K562 (cell line): ENCODE results near the gene PFDN2. TPM values are rescaled to one million over a fixed set of nuclear protein-coding genes. Genes with fewer than 3 reads are reported as not detected.

Source experiments
- BCL6 ChIP-seq: fragments of 250-450 bp; sonication (Bioruptor Pico); IDR thresholded peaks from 2 replicates; pipeline ENCODE4 v1.4.0; 2020
- CBFB ChIP-seq: sonication (generic); formaldehyde crosslinking; IDR thresholded peaks from 2 replicates; pipeline ENCODE4 v1.4.0; 2020; ENCODE audit warnings: mild to moderate bottlenecking, missing genetic modification reagents
- CREM ChIP-seq: IDR thresholded peaks from 2 replicates; pipeline ENCODE4 v1.6.1; 2014; ENCODE audit warnings: antibody characterized with exemption, low read depth
- DNMT1 ChIP-seq: fragments of 450-650 bp; IDR thresholded peaks from 2 replicates; pipeline ENCODE4 v1.6.1; 2016; ENCODE audit warnings: antibody characterized with exemption, mild to moderate bottlenecking
- E2F6 ChIP-seq, 2 experiments: IDR thresholded peaks; 2 replicates each; pipeline ENCODE4 v1.6.1; 2011; ENCODE audit warnings: borderline replicate concordance in 1 of 2, control low read depth in 1 of 2, low read depth in 1 of 2, low read length in 1 of 2, mild to moderate bottlenecking in 1 of 2, mixed read lengths in 1 of 2, moderate library complexity in 1 of 2; ENCODE audit not compliant: insufficient read depth in 1 of 2, insufficient read length in 1 of 2, poor library complexity in 1 of 2, severe bottlenecking in 1 of 2; ENCODE audit errors: extremely low read depth in 1 of 2
- FOXK1 ChIP-seq: sonication (generic); formaldehyde crosslinking; IDR thresholded peaks from 2 replicates; pipeline ENCODE4 v1.8.0; 2022; ENCODE audit warnings: missing genetic modification reagents, mild to moderate bottlenecking, borderline replicate concordance
- MAFF ChIP-seq: IDR thresholded peaks from 2 replicates; pipeline ENCODE4 v1.6.1; 2012; ENCODE audit warnings: low read length, improper control_type of control experiment
- MITF ChIP-seq: IDR thresholded peaks from 2 replicates; pipeline ENCODE4 v1.6.1; 2014; ENCODE audit warnings: antibody characterized with exemption
- MXD1 ChIP-seq: fragments of 250-450 bp; sonication (Bioruptor Pico); IDR thresholded peaks from 2 replicates; pipeline ENCODE4 v1.8.0; 2021; ENCODE audit warnings: borderline replicate concordance, mild to moderate bottlenecking, moderate library complexity; ENCODE audit not compliant: poor library complexity, severe bottlenecking
- MXI1 ChIP-seq: IDR thresholded peaks from 2 replicates; pipeline ENCODE4 v1.6.1; 2011; ENCODE audit warnings: low read depth, mild to moderate bottlenecking, improper control_type of control experiment, low read length
- PCBP1 ChIP-seq: fragments of 200-400 bp; formaldehyde crosslinking; IDR thresholded peaks from 2 replicates; pipeline ENCODE4 v1.6.1; 2018; ENCODE audit warnings: mild to moderate bottlenecking, low read depth, low read length; ENCODE audit not compliant: poor library complexity, severe bottlenecking
- PHB2 ChIP-seq: fragments of 450-650 bp; IDR thresholded peaks from 2 replicates; pipeline ENCODE4 v1.6.1; 2017; ENCODE audit warnings: low read depth
- PHF20 ChIP-seq: fragments of 450-650 bp; IDR thresholded peaks from 2 replicates; pipeline ENCODE4 v1.6.1; 2018; ENCODE audit not compliant: partially characterized antibody
- PHTF2 ChIP-seq: fragments of 250-450 bp; sonication (Bioruptor Pico); IDR thresholded peaks from 2 replicates; pipeline ENCODE4 v1.5.0; 2021; ENCODE audit warnings: mild to moderate bottlenecking
- POLR2A ChIP-seq: fragments of 450-650 bp; conservative IDR thresholded peaks from 2 replicates; pipeline ENCODE4 v1.6.1; 2016
- POLR3A ChIP-seq: IDR thresholded peaks from 2 replicates; pipeline ENCODE4 v1.6.1; 2011; ENCODE audit warnings: borderline replicate concordance, mild to moderate bottlenecking, moderate library complexity; ENCODE audit not compliant: insufficient read length, insufficient read depth; ENCODE audit errors: extremely low read depth
- PPARD ChIP-seq: fragments of 250-450 bp; sonication (Bioruptor Pico); IDR thresholded peaks from 2 replicates; pipeline ENCODE4 v1.8.0; 2022; ENCODE audit warnings: inconsistent platforms, mild to moderate bottlenecking, moderate library complexity
- RBM34 ChIP-seq: fragments of 200-400 bp; formaldehyde crosslinking; IDR thresholded peaks from 2 replicates; pipeline ENCODE4 v1.6.1; 2018; ENCODE audit warnings: low read length, borderline replicate concordance; ENCODE audit not compliant: insufficient read depth
- STAT5A ChIP-seq: IDR thresholded peaks from 2 replicates; pipeline ENCODE4 v1.6.1; 2012; ENCODE audit warnings: low read length, inconsistent platforms, borderline replicate concordance
- ZBED1 ChIP-seq: IDR thresholded peaks from 2 replicates; pipeline ENCODE4 v1.6.1; 2014
- ZBTB11 ChIP-seq, 3 experiments: fragments of 200-800 bp in 1 of 3; fragments of 250-450 bp in 1 of 3; fragments of 450-650 bp in 1 of 3; sonication (Bioruptor Pico) in 1 of 3; sonication (Bioruptor generic) in 1 of 3; formaldehyde crosslinking in 1 of 3; IDR thresholded peaks; 2 replicates each; pipeline versions ENCODE4 v1.6.1 to v1.8.0; 2016 to 2022; ENCODE audit warnings: mild to moderate bottlenecking in 2 of 3, missing genetic modification characterization in 2 of 3, missing compliant biosample characterization in 1 of 3, moderate library complexity in 1 of 3
- ZNF140 ChIP-seq: fragments of 250-450 bp; sonication (Bioruptor Pico); IDR thresholded peaks from 2 replicates; pipeline ENCODE4 v1.8.0; 2021; ENCODE audit warnings: moderate library complexity, mild to moderate bottlenecking, inconsistent platforms
- polyA plus RNA-seq, 8 experiments: library from polyadenylated mRNA; depleted of rRNA in 4 of 8; stranded (reverse) in 5 of 8; unstranded in 3 of 8; fragments of >200 nt; fragmentation: Nextera tagmentation in 2 of 8; fragmentation: Illumina TruSeq in 1 of 8; extraction: Ambion mirVana in 2 of 8; extraction: Trizol in 1 of 8; gene quantifications; 2 replicates each; pipeline versions ENCODE4 v1.2.1 to v1.2.3, GENCODE V29; 2011 to 2014; ENCODE audit warnings: inconsistent platforms in 1 of 8, missing spikeins in 1 of 8
- total RNA-seq, 7 experiments: library from RNA; depleted of rRNA in 6 of 7; stranded (reverse); fragments of >200 nt in 6 of 7; fragmentation: Illumina TruSeq in 2 of 7; extraction: Trizol in 2 of 7; gene quantifications; 2 replicates each; pipeline versions ENCODE4 v1.2.1 to v1.2.3, GENCODE V29; 2011 to 2021; ENCODE audit warnings: low replicate concordance in 1 of 7

The PFDN2 gene
- total and polyA plus RNA-seq, 9 of the 15 experiments (the other 6 are each of a cell fraction or from before 2014, with no cell fraction given): 50.2 to 361 (median 144) TPM

- TF ChIP-seq E2F6 (IDR thresholded peaks at IDR 0.05; ENCODE audit: borderline replicate concordance in 1 of 2, extremely low read depth in 1 of 2, insufficient read depth in 1 of 2, insufficient read length in 1 of 2, low read depth in 1 of 2, low read length in 1 of 2, poor library complexity in 1 of 2, severe bottlenecking in 1 of 2) (peak in 1 of 2 experiments; percentile 0), MXD1 (CRISPR knock-in tag) (no peak), POLR3A (no peak), PPARD (CRISPR knock-in tag) (no peak), FOXK1 (CRISPR knock-in tag) (no peak), ZBTB11 (CRISPR knock-in tag; IDR thresholded peaks at IDR 0.05) (peak; percentile 19 to 96 (median 64); a peak in 3 of 6 replicates), ZNF140 (CRISPR knock-in tag) (no peak), PHTF2 (CRISPR knock-in tag) (no peak), PHB2 (no peak), PCBP1 (peak; percentile 81), PHF20 (peak; percentile 40), CBFB (no peak), BCL6 (CRISPR knock-in tag) (no peak; the same call in 1 of the 2 replicates), POLR2A (peak; percentile 65), DNMT1 (0 out of 2 replicates have a peak, but pooled peaks have one; percentile 10), MXI1 (no peak), RBM34 (no peak), CREM (peak; percentile 70), MAFF (no peak), MITF (no peak), ZBED1 (no peak), STAT5A (peak; percentile 1; the same call in 1 of the 2 replicates)
Observed at GRCh38 chr1:161132410-161133219, 14.8 kb upstream of the PFDN2 start, which contains the start of gene DEDD (continued).
